Activated B cell treated with CpG ODN at 0.5 μM for 24 hours (primary cell): ENCODE data around the gene DCAKD. TPM values are rescaled to one million over a fixed set of nuclear protein-coding genes. Genes with fewer than 3 reads are reported as not detected.

Experiments used
- ATAC-seq: fragments of 200-7000 bp; cut with Tn5 transposase; one replicate; pipeline ENCODE4 v1.10.0; 2021; ENCODE audit warnings: low read depth, mild to moderate bottlenecking, moderate library complexity
- CTCF ChIA-PET: fragments of 350-600 bp; sonication (Branson Sonifier 250); formaldehyde crosslinking; loops from one replicate; lab custom pipeline; 2021; ENCODE audit warnings: antibody characterized with exemption; lab: Charles Lee
- POLR2A ChIA-PET: fragments of 350-600 bp; sonication (Branson Sonifier 250); formaldehyde crosslinking; loops from one replicate; lab custom pipeline; 2021; ENCODE audit warnings: antibody characterized with exemption; lab: Charles Lee
- DNase-seq: peaks from one replicate; pipeline ENCODE4 v3.0.0; 2022
- H3K27ac Mint-ChIP-seq: one replicate; pipeline ENCODE4 v1.8.0; 2020; ENCODE audit warnings: mixed read lengths
- H3K27me3 Mint-ChIP-seq: one replicate; pipeline ENCODE4 v1.8.0; 2021; ENCODE audit warnings: mixed read lengths
- H3K36me3 Mint-ChIP-seq: one replicate; pipeline ENCODE4 v1.8.0; 2021; ENCODE audit warnings: low read depth, mixed read lengths
- H3K4me1 Mint-ChIP-seq: one replicate; pipeline ENCODE4 v1.8.0; 2021; ENCODE audit warnings: mixed read lengths
- H3K4me3 Mint-ChIP-seq: one replicate; pipeline ENCODE4 v1.8.0; 2020; ENCODE audit warnings: mild to moderate bottlenecking, mixed read lengths
- H3K9me3 Mint-ChIP-seq: one replicate; pipeline ENCODE4 v1.8.0; 2020; ENCODE audit warnings: mixed read lengths
- CTCF ChIP-seq: fragments of 200-600 bp; IDR thresholded peaks from one replicate; pipeline ENCODE4 v1.8.0; 2022; ENCODE audit warnings: antibody characterized with exemption, mild to moderate bottlenecking
- intact Hi-C: fragments of 100-400 bp; cut with micrococcal nuclease; formaldehyde crosslinking; loops from one replicate; pipeline ENCODE4 v1.15.1; 2024
- total RNA-seq: library from RNA; stranded (reverse); gene quantifications from 2 replicates; pipeline ENCODE4 v1.2.3, GENCODE V29; 2022

The DCAKD gene
- total RNA-seq, 1 donor from 2014 or later, result 15.6 TPM

GRCh38 chr17:44976206-44976605 is 75.2 kb downstream of the DCAKD start:
- H3K36me3 Mint-ChIP-seq, result no peaks in the 10 kb centered on the region
- H3K27me3 Mint-ChIP-seq, result peaks cover 28% of the 10 kb centered on the region
- DNase-seq (no peak), ATAC-seq (no peak)
- ChIA-PET POLR2A (interaction anchor here (0.6 kb wide), 1 partner anchor 109 kb away, joined by 3 read pairs; no protein-coding TSS in a partner anchor), CTCF (no interaction called here)
- no peak overlapping the region for H3K4me3 Mint-ChIP-seq
- intact Hi-C loops, result no loop called here
- no peak for TF ChIP-seq CTCF
- no peak overlapping the region for H3K27ac Mint-ChIP-seq
- no peaks in the 10 kb centered on the region for H3K9me3 Mint-ChIP-seq
- no peaks in the 10 kb centered on the region for H3K4me1 Mint-ChIP-seq

Other genes starting within 250 kb of the DCAKD start
- 0.20 TPM in 2 replicates for gene GJC1, start 221.3 kb downstream of the DCAKD start, total RNA-seq
- gene HIGD1B, start 203.7 kb downstream of the DCAKD start, total RNA-seq, result not detected in 2 replicates
- gene EFTUD2, start 152.2 kb downstream of the DCAKD start, total RNA-seq, result 168 and 192 TPM in 2 replicates
- not detected in 2 replicates for gene GFAP, start 136.1 kb downstream of the DCAKD start, total RNA-seq
- gene KIF18B, start 103.9 kb downstream of the DCAKD start, total RNA-seq, result 0.49 and 1.7 TPM in 2 replicates
- gene C1QL1, start 83.3 kb downstream of the DCAKD start, total RNA-seq, result not detected in 2 replicates
- 154 and 164 TPM in 2 replicates for gene NMT1, start 9.7 kb upstream of the DCAKD start, total RNA-seq
- 0.61 and 1.4 TPM in 2 replicates for gene PLCD3, start 80.9 kb upstream of the DCAKD start, total RNA-seq
- gene ACBD4, start 84.1 kb upstream of the DCAKD start, total RNA-seq, result 20.1 and 20.6 TPM in 2 replicates
- 19.5 and 21.5 TPM in 2 replicates for gene HEXIM1, start 96.8 kb upstream of the DCAKD start, total RNA-seq
- gene HEXIM2, start 110.2 kb upstream of the DCAKD start, total RNA-seq, result 8.9 and 11.1 TPM in 2 replicates
- 310 and 351 TPM in 2 replicates for gene FMNL1, start 170.3 kb upstream of the DCAKD start, total RNA-seq
- gene SPATA32, start 210.5 kb upstream of the DCAKD start, total RNA-seq, result 0.27 and 0.39 TPM in 2 replicates